GM23338 (cell line): Measurements from ENCODE around the gene CHCHD6. TPM values are rescaled to one million over a fixed set of nuclear protein-coding genes. Genes with fewer than 3 reads are reported as not detected.

Experiments
- ATAC-seq: fragments of 200-7000 bp; cut with Tn5 transposase; 3 replicates; pipeline ENCODE4 v1.9.1; 2020
- DNase-seq: peaks from one replicate; pipeline ENCODE4 v3.0.0-alpha.2; 2015; ENCODE audit warnings: low spot score
- H2AFZ ChIP-seq: fragments of 200-600 bp; sonication (generic); 2 replicates; pipeline ENCODE4 v1.8.0; 2016; ENCODE audit warnings: antibody characterized with exemption, mild to moderate bottlenecking, moderate library complexity
- H3F3A ChIP-seq: fragments of 200-600 bp; sonication (generic); replicated peaks from 2 replicates; pipeline ENCODE4 v1.8.0; 2017; ENCODE audit warnings: antibody characterized with exemption, mixed run types, low read depth
- H3K27ac ChIP-seq: fragments of 200-600 bp; sonication (generic); 2 replicates; pipeline ENCODE4 v1.6.1; 2016; ENCODE audit warnings: low read depth
- H3K27me3 ChIP-seq: fragments of 200-600 bp; sonication (generic); 2 replicates; pipeline ENCODE4 v1.8.0; 2016; ENCODE audit warnings: mild to moderate bottlenecking, mixed run types, moderate library complexity; ENCODE audit not compliant: insufficient read depth
- H3K36me3 ChIP-seq: fragments of 200-600 bp; sonication (generic); 2 replicates; pipeline ENCODE4 v1.8.0; 2016; ENCODE audit warnings: mild to moderate bottlenecking; ENCODE audit not compliant: insufficient read depth
- H3K4me1 ChIP-seq: fragments of 200-600 bp; sonication (generic); 2 replicates; pipeline ENCODE4 v1.8.0; 2016; ENCODE audit warnings: mild to moderate bottlenecking, moderate library complexity; ENCODE audit not compliant: insufficient read depth
- H3K4me2 ChIP-seq: fragments of 200-600 bp; sonication (generic); 2 replicates; pipeline ENCODE4 v1.7.1; 2017; ENCODE audit warnings: mixed run types
- H3K4me3 ChIP-seq: fragments of 200-600 bp; sonication (generic); 2 replicates; pipeline ENCODE4 v1.6.1; 2016; ENCODE audit warnings: mixed run types
- H3K79me2 ChIP-seq: fragments of 200-600 bp; sonication (generic); replicated peaks from 2 replicates; pipeline ENCODE4 v1.8.0; 2017; ENCODE audit warnings: mild to moderate bottlenecking; ENCODE audit not compliant: insufficient read depth
- H3K9me2 ChIP-seq: fragments of 200-600 bp; sonication (generic); 2 replicates; pipeline ENCODE4 v1.8.0; 2017; ENCODE audit not compliant: insufficient read depth
- H4K20me1 ChIP-seq: fragments of 200-600 bp; sonication (generic); replicated peaks from 2 replicates; pipeline ENCODE4 v1.8.0; 2017; ENCODE audit warnings: mild to moderate bottlenecking; ENCODE audit not compliant: insufficient read depth
- H3K27ac Mint-ChIP-seq: 2 replicates; pipeline ENCODE4 v1.8.0; 2020; ENCODE audit warnings: inconsistent platforms, mild to moderate bottlenecking, moderate library complexity, mixed read lengths
- H3K27me3 Mint-ChIP-seq: 3 replicates; pipeline ENCODE4 v1.8.0; 2022; ENCODE audit warnings: low read depth, mild to moderate bottlenecking, moderate library complexity, mixed read lengths, inconsistent platforms; ENCODE audit not compliant: insufficient read depth, poor library complexity
- H3K36me3 Mint-ChIP-seq: 3 replicates; pipeline ENCODE4 v1.8.0; 2021; ENCODE audit warnings: low read depth, mild to moderate bottlenecking, inconsistent platforms, moderate library complexity, mixed read lengths
- H3K4me1 Mint-ChIP-seq: 3 replicates; pipeline ENCODE4 v1.8.0; 2020; ENCODE audit warnings: mild to moderate bottlenecking, inconsistent platforms, mixed read lengths
- H3K4me3 Mint-ChIP-seq: 3 replicates; pipeline ENCODE4 v1.8.0; 2021; ENCODE audit warnings: moderate library complexity, mild to moderate bottlenecking, inconsistent platforms, mixed read lengths
- H3K9me3 Mint-ChIP-seq: 3 replicates; pipeline ENCODE4 v1.8.0; 2020; ENCODE audit warnings: moderate library complexity, mild to moderate bottlenecking, inconsistent platforms, mixed read lengths
- CREB1 ChIP-seq: fragments of 250-450 bp; sonication (Bioruptor Pico); IDR thresholded peaks from 2 replicates; pipeline ENCODE4 v1.5.0; 2020; ENCODE audit warnings: low read depth, mild to moderate bottlenecking, moderate library complexity
- CTCF ChIP-seq, 2 experiments: fragments of 200-600 bp in 1 of 2; sonication (generic) in 1 of 2; conservative IDR thresholded peaks; 2 replicates each; pipeline versions ENCODE4 v1.5.1 to v1.6.1; 2016 to 2017; ENCODE audit warnings: antibody characterized with exemption in 2 of 2, low read depth in 2 of 2, mild to moderate bottlenecking in 2 of 2, moderate library complexity in 1 of 2
- ETS1 ChIP-seq: IDR thresholded peaks from 2 replicates; pipeline ENCODE4 v1.6.1; 2016; ENCODE audit warnings: antibody characterized with exemption
- EZH2 ChIP-seq: fragments of 200-600 bp; sonication (generic); IDR thresholded peaks from one replicate; pipeline ENCODE4 v1.8.0; 2017; ENCODE audit warnings: antibody characterized with exemption, mild to moderate bottlenecking, low read depth; ENCODE audit not compliant: unreplicated experiment
- EZH2phosphoT487 ChIP-seq: fragments of 200-600 bp; sonication (generic); IDR thresholded peaks from one replicate; pipeline ENCODE4 v1.8.1; 2018; ENCODE audit warnings: antibody characterized with exemption; ENCODE audit not compliant: unreplicated experiment
- JUNB ChIP-seq: IDR thresholded peaks from one replicate; pipeline ENCODE4 v1.6.1; 2016; ENCODE audit warnings: antibody characterized with exemption; ENCODE audit not compliant: unreplicated experiment
- NANOG ChIP-seq: IDR thresholded peaks from 2 replicates; pipeline ENCODE4 v1.6.1; 2016; ENCODE audit warnings: antibody characterized with exemption, borderline replicate concordance
- POLR2AphosphoS5 ChIP-seq: IDR thresholded peaks from 2 replicates; pipeline ENCODE4 v1.6.1; 2016; ENCODE audit warnings: antibody characterized with exemption, low read depth
- REST ChIP-seq: IDR thresholded peaks from one replicate; pipeline ENCODE4 v1.6.1; 2018; ENCODE audit warnings: antibody characterized with exemption; ENCODE audit not compliant: unreplicated experiment
- STAT1 ChIP-seq: IDR thresholded peaks from one replicate; pipeline ENCODE4 v1.6.1; 2016; ENCODE audit warnings: antibody characterized with exemption; ENCODE audit not compliant: unreplicated experiment
- ZNF114 ChIP-seq: fragments of 250-450 bp; sonication (Bioruptor Pico); IDR thresholded peaks from 2 replicates; pipeline ENCODE4 v1.5.0; 2020; ENCODE audit warnings: mild to moderate bottlenecking, moderate library complexity
- ZNF331 ChIP-seq: fragments of 250-450 bp; sonication (Bioruptor Pico); IDR thresholded peaks from 2 replicates; pipeline ENCODE4 v1.5.0; 2020; ENCODE audit warnings: low read depth, mild to moderate bottlenecking, moderate library complexity
- ZNF462 ChIP-seq: fragments of 250-450 bp; sonication (Bioruptor Pico); IDR thresholded peaks from 2 replicates; pipeline ENCODE4 v1.5.0; 2020; ENCODE audit warnings: mild to moderate bottlenecking, moderate library complexity
- polyA plus RNA-seq: library from polyadenylated mRNA; unstranded; fragments of >200 nt; fragmentation: Nextera tagmentation; extraction: Ambion mirVana; gene quantifications from 2 replicates; pipeline ENCODE4 v1.2.1, GENCODE V29; 2016
- total RNA-seq: library from RNA; depleted of rRNA; stranded (reverse); fragments of >200 nt; shearing (Covaris generic); gene quantifications from 2 replicates; pipeline ENCODE4 v1.2.3, GENCODE V29; 2014

Gene CHCHD6
- total and polyA plus RNA-seq, 2 experiments from 2014 or later, result 28.8 to 43.0 TPM

GRCh38 chr3:126696701-126697267 is 7.3 kb upstream of the CHCHD6 start:
- no peaks in the 10 kb centered on the region for H4K20me1 ChIP-seq
- H3K4me3 ChIP-seq, result no peak overlapping the region
- no peaks in the 10 kb centered on the region for H3K4me1 ChIP-seq
- H3K27ac ChIP-seq, result no peak overlapping the region
- no peaks in the 10 kb centered on the region for H3K27me3 ChIP-seq
- DNase-seq (no peak), ATAC-seq (no peak)
- H3K9me3 Mint-ChIP-seq, result no peaks in the 10 kb centered on the region
- H3K9me2 ChIP-seq, result no peaks in the 10 kb centered on the region
- 0 out of 2 replicates have a peak overlapping the region, but pooled peaks have one; percentile 50 for H2AFZ ChIP-seq
- no peaks in the 10 kb centered on the region for H3K36me3 Mint-ChIP-seq
- peaks cover 4% of the 10 kb centered on the region for H3K27me3 Mint-ChIP-seq
- no peak overlapping the region for H3K4me2 ChIP-seq
- H3K4me1 Mint-ChIP-seq, result peaks cover 4% of the 10 kb centered on the region; the same call in 1 of the 3 replicates
- no peaks in the 10 kb centered on the region for H3K79me2 ChIP-seq
- no peaks in the 10 kb centered on the region for H3K36me3 ChIP-seq
- no peak overlapping the region for H3K27ac Mint-ChIP-seq
- TF ChIP-seq POLR2AphosphoS5 (no peak), CTCF (conservative IDR thresholded peaks at IDR 0.05; ENCODE audit: low read depth in 2 of 2) (no peak), EZH2phosphoT487 (no peak), EZH2 (no peak), JUNB (no peak), REST (no peak), ETS1 (no peak), NANOG (no peak), ZNF114 (CRISPR knock-in tag) (no peak), CREB1 (CRISPR knock-in tag) (no peak), ZNF462 (CRISPR knock-in tag) (no peak), ZNF331 (CRISPR knock-in tag) (no peak), STAT1 (no peak)
- no peaks in the 10 kb centered on the region for H3F3A ChIP-seq
- no peak overlapping the region for H3K4me3 Mint-ChIP-seq
